ENCODE data around the gene MACROH2A1.

The MACROH2A1 gene

DNA sequence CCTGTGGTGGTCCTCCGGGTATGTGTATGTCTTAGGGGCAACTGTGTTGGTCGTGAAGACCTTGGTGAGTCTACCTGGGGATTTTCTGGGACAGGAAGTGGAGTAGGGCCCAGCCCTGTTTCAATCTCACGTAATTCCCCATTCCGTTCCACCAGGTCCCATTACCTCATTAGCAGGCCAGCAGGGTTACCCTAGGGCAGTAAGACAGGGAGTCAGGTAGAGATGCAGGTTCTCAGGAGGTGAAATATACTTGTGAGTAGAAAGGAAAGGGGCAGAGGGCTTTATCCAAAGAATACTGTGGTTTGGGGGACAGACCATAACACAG lies 56.5 kb downstream of the MACROH2A1 start:
- Histone ChIP-seq H3K4me2 (ENCODE audit: low read length) (no peak overlapping the region), H3K9ac (ENCODE audit: low read depth, low read length) (no peak overlapping the region), H3K4me1 (ENCODE audit: control insufficient read depth, insufficient read depth, low read length) (peaks cover 20% of the 10 kb centered on the region), H3K36me3 (ENCODE audit: insufficient read depth, low read length) (peaks cover 67% of the 10 kb centered on the region), H3K27me3 (ENCODE audit: control insufficient read depth, insufficient read depth, low read length) (no peaks in the 10 kb centered on the region), H3K9me3 (replicated peaks; ENCODE audit: low read length) (no peaks in the 10 kb centered on the region), H3K4me3 (ENCODE audit: low read length) (no peak overlapping the region)

GRCh38 chr5:135341696-135342550 lies 57.1 kb downstream of the MACROH2A1 start:
- peaks cover 20% of the 10 kb centered on the region for H3K4me1 ChIP-seq (ENCODE audit: control insufficient read depth, insufficient read depth, low read length)
- H3K9me3 ChIP-seq (replicated peaks; ENCODE audit: low read length): no peaks in the 10 kb centered on the region
- H3K27me3 ChIP-seq (ENCODE audit: control insufficient read depth, insufficient read depth, low read length): no peaks in the 10 kb centered on the region
- H3K4me3 ChIP-seq (ENCODE audit: low read length): no peak overlapping the region
- peaks cover 72% of the 10 kb centered on the region for H3K36me3 ChIP-seq (ENCODE audit: insufficient read depth, low read length)
- no peak overlapping the region for H3K4me2 ChIP-seq (ENCODE audit: low read length)
- no peak overlapping the region for H3K9ac ChIP-seq (ENCODE audit: low read depth, low read length)

DNA sequence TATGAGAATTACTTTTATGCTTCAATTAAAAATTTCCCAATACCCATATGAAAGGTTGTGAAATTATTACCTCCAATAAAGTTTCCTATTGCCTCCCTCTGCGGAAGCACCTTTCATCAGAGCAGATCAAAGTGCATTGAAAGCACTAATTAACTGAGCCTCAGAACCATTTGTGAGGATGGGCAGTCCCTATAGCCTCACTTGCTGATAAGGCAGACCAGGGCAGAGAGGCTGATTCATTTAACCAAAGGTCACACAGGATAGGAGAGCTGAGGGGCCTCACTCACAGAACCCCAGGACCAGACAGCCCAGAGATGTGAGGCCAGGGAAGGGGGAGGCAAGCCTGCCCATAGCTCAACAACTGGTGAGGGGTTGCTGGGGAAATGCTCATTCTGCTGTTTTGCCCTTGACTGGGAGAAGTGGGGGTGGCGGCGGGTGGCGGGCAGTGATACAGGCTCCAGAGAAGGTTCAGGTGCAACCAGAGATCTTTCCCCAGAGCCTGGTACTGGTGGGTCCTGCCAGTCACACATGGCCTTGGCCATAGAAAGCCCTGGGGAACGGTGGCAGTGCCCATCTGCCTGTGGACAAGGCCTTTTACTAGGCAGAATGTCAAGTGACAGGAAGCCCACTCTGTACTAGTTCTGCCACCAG lies 57.9 kb downstream of the MACROH2A1 start:
- H3K9me3 ChIP-seq (replicated peaks; ENCODE audit: low read length): no peaks in the 10 kb centered on the region
- peaks cover 78% of the 10 kb centered on the region for H3K36me3 ChIP-seq (ENCODE audit: insufficient read depth, low read length)
- no peak overlapping the region for H3K4me3 ChIP-seq (ENCODE audit: low read length)
- no peaks in the 10 kb centered on the region for H3K27me3 ChIP-seq (ENCODE audit: control insufficient read depth, insufficient read depth, low read length)
- H3K9ac ChIP-seq (ENCODE audit: low read depth, low read length): no peak overlapping the region
- no peak overlapping the region for H3K4me2 ChIP-seq (ENCODE audit: low read length)
- peaks cover 20% of the 10 kb centered on the region for H3K4me1 ChIP-seq (ENCODE audit: control insufficient read depth, insufficient read depth, low read length)

DNA sequence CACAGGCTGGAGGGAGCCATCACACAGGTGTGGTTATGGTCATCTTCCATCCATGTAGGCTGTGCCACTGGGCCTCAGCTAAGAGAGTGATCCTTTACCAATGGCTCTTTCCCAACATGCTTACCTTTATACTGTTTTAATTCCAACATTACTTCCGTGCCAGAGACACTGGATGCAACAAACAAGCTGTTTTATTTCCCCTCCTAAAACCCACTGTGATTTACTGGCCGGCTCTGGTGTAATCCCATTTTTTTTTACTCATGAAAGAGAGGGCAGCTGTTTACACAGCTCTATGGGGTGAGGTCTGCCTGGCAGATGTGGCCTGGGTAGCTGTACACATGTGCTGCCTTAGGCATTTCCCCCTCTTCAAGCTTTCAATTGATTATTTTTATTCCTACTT lies 58.5 kb downstream of the MACROH2A1 start:
- H3K9ac ChIP-seq (ENCODE audit: low read depth, low read length): no peak overlapping the region
- H3K4me2 ChIP-seq (ENCODE audit: low read length): no peak overlapping the region
- H3K4me3 ChIP-seq (ENCODE audit: low read length): no peak overlapping the region
- no peaks in the 10 kb centered on the region for H3K9me3 ChIP-seq (replicated peaks; ENCODE audit: low read length)
- peaks cover 20% of the 10 kb centered on the region for H3K4me1 ChIP-seq (ENCODE audit: control insufficient read depth, insufficient read depth, low read length)
- no peaks in the 10 kb centered on the region for H3K27me3 ChIP-seq (ENCODE audit: control insufficient read depth, insufficient read depth, low read length)
- peaks cover 80% of the 10 kb centered on the region for H3K36me3 ChIP-seq (ENCODE audit: insufficient read depth, low read length)

GRCh38 chr5:135339623-135340022 lies 59.4 kb downstream of the MACROH2A1 start:
- Histone ChIP-seq H3K9ac (ENCODE audit: low read depth, low read length) (no peak overlapping the region), H3K4me1 (ENCODE audit: control insufficient read depth, insufficient read depth, low read length) (peaks cover 18% of the 10 kb centered on the region), H3K9me3 (replicated peaks; ENCODE audit: low read length) (no peaks in the 10 kb centered on the region), H3K36me3 (ENCODE audit: insufficient read depth, low read length) (peaks cover 81% of the 10 kb centered on the region), H3K4me2 (ENCODE audit: low read length) (no peak overlapping the region), H3K4me3 (ENCODE audit: low read length) (no peak overlapping the region), H3K27me3 (ENCODE audit: control insufficient read depth, insufficient read depth, low read length) (no peaks in the 10 kb centered on the region)

DNA sequence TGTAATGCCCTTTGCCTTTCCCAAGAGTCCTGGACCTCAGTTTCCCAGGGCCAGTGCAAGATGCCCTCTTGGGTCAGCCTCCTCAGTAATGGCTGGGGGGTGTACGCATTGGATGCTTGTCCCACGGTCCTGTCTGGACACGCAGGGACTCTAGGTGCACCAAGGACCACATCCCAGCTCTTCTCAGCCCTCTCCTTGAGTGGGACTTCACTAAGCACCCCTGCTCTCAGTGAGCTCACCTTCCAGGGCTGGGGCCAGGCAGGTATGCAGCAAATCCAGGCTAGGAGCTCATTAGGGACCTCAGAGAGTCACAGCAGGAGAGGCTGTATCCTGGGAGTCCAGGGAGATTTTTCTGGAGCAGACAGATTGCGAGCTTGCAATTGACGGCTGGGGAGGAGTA lies 59.8 kb downstream of the MACROH2A1 start:
- H3K9ac ChIP-seq (ENCODE audit: low read depth, low read length): no peak overlapping the region
- H3K9me3 ChIP-seq (replicated peaks; ENCODE audit: low read length): no peaks in the 10 kb centered on the region
- no peak overlapping the region for H3K4me3 ChIP-seq (ENCODE audit: low read length)
- H3K4me1 ChIP-seq (ENCODE audit: control insufficient read depth, insufficient read depth, low read length): peaks cover 19% of the 10 kb centered on the region
- H3K27me3 ChIP-seq (ENCODE audit: control insufficient read depth, insufficient read depth, low read length): no peaks in the 10 kb centered on the region
- no peak overlapping the region for H3K4me2 ChIP-seq (ENCODE audit: low read length)
- H3K36me3 ChIP-seq (ENCODE audit: insufficient read depth, low read length): peaks cover 85% of the 10 kb centered on the region

DNA sequence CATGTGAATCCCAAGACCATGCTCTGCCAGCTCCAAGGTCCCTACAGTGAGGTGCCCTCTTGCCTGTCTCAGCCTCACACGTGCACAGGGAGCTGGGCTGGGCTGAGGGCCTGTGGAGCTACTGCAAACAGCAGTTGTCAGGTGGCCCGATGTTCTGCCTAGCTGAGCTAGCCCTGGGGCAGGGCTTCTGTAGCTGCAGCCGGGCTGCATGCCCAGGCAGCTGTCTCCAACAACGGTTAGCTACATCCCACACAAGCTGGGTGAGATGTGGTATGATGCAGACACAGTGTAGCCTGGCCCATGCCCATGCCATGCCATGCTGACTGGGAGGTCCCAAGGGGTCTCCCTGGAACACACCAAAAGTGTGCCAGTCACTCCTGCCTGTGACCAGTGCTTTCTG lies 62.0 kb downstream of the MACROH2A1 start:
- H3K4me3 ChIP-seq (ENCODE audit: low read length): no peak overlapping the region
- no peaks in the 10 kb centered on the region for H3K9me3 ChIP-seq (replicated peaks; ENCODE audit: low read length)
- no peak overlapping the region for H3K4me2 ChIP-seq (ENCODE audit: low read length)
- peaks cover 10% of the 10 kb centered on the region for H3K4me1 ChIP-seq (ENCODE audit: control insufficient read depth, insufficient read depth, low read length)
- peaks cover 82% of the 10 kb centered on the region for H3K36me3 ChIP-seq (ENCODE audit: insufficient read depth, low read length)
- H3K9ac ChIP-seq (ENCODE audit: low read depth, low read length): no peak overlapping the region
- H3K27me3 ChIP-seq (ENCODE audit: control insufficient read depth, insufficient read depth, low read length): no peaks in the 10 kb centered on the region

DNA sequence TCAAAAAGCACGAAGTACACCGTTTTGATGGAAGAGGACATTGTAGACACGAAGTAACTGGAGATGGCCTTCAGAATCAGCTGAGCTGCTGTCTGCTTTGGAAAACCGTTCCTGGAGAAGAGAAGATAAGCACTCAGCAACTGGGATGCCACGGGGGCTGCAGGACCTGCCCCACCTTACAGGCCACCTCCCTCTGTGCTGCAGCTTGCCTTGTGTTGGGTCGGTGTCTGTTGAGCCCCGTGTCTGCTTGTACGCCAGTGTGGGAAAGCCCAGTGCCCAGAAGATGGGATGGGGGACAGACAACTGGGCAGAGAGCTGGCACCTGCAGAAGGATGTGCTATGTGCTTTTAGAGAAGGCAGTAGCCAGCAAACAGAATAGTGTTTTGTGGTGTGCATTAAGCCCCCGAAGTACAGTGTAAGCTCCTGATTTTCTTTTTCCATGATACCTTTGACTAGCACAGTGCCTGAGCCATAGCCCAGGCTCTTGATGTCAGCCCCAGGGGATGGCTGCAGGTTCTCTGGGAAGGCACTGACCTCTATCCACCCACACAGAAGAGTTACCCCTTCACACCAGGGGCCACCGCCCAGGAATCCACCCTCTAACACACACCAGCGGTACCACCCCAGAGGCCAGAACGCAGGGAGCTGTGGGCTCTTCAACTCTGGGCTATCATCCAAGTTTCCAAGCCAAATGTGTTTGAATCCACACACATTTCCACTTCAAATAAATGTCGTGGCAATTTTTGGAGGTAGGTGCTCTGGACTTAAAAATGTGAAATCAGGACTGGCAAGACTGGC lies 63.8 kb downstream of the MACROH2A1 start:
- Histone ChIP-seq H3K4me3 (ENCODE audit: low read length) (no peak overlapping the region), H3K4me2 (ENCODE audit: low read length) (no peak overlapping the region), H3K27me3 (ENCODE audit: control insufficient read depth, insufficient read depth, low read length) (no peaks in the 10 kb centered on the region), H3K9ac (ENCODE audit: low read depth, low read length) (no peak overlapping the region), H3K36me3 (ENCODE audit: insufficient read depth, low read length) (peaks cover 76% of the 10 kb centered on the region), H3K9me3 (replicated peaks; ENCODE audit: low read length) (no peaks in the 10 kb centered on the region), H3K4me1 (ENCODE audit: control insufficient read depth, insufficient read depth, low read length) (peaks cover 10% of the 10 kb centered on the region)

- peaks cover 65% of the 10 kb centered on the region for H3K36me3 ChIP-seq (ENCODE audit: insufficient read depth, low read length)
Observed at GRCh38 chr5:135333732-135334515, 65.1 kb downstream of the MACROH2A1 start.

GRCh38 chr5:135332519-135333150 lies 66.4 kb downstream of the MACROH2A1 start:
- no peak overlapping the region for H3K4me3 ChIP-seq (ENCODE audit: low read length)
- H3K9ac ChIP-seq (ENCODE audit: low read depth, low read length): no peak overlapping the region
- H3K4me1 ChIP-seq (ENCODE audit: control insufficient read depth, insufficient read depth, low read length): peaks cover 10% of the 10 kb centered on the region
- H3K27me3 ChIP-seq (ENCODE audit: control insufficient read depth, insufficient read depth, low read length): no peaks in the 10 kb centered on the region
- peaks cover 52% of the 10 kb centered on the region for H3K36me3 ChIP-seq (ENCODE audit: insufficient read depth, low read length)
- H3K9me3 ChIP-seq (replicated peaks; ENCODE audit: low read length): no peaks in the 10 kb centered on the region
- no peak overlapping the region for H3K4me2 ChIP-seq (ENCODE audit: low read length)

More at GRCh38 chr5:135333732-135334515, 65.1 kb downstream of the MACROH2A1 start:
- peaks cover 10% of the 10 kb centered on the region for H3K4me1 ChIP-seq (ENCODE audit: control insufficient read depth, insufficient read depth, low read length)
- H3K27me3 ChIP-seq (ENCODE audit: control insufficient read depth, insufficient read depth, low read length): no peaks in the 10 kb centered on the region
- H3K9ac ChIP-seq (ENCODE audit: low read depth, low read length): no peak overlapping the region
- no peak overlapping the region for H3K4me2 ChIP-seq (ENCODE audit: low read length)
- H3K9me3 ChIP-seq (replicated peaks; ENCODE audit: low read length): no peaks in the 10 kb centered on the region
- H3K4me3 ChIP-seq (ENCODE audit: low read length): no peak overlapping the region

Data from skeletal muscle satellite cell (primary cell).